Raji (cell line): ENCODE results near the gene HERPUD1.
A peak's percentile ranks its signal among the peaks of the same experiment; 100 is the strongest.

Source experiments
- POLR2A ChIP-seq: IDR thresholded peaks from 2 replicates; pipeline ENCODE4 v1.6.1; 2011; ENCODE audit warnings: low read depth, low read length, control low read depth; ENCODE audit not compliant: insufficient read depth

Gene HERPUD1

DNA sequence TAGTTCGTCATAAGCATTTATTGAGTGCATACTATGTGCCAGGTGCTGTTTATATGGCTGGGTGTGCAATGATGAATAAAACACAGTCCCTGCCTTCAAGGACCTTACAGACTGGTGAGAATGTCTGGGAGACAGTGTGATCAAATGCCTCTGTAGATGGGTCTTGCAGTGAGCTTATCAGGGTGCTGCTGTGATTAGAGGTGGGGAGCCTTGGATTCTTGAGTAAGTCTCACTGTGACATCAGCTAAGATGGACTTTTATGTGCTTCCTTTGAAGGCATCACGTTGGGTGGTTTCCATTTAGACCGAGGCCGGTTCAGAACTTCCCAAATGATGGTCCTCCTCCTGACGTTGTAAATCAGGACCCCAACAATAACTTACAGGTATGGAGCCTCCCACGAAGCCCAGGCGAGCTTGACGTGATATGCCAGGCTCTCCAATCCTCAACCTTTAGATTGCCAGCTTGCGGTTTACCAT, 10.0 kb downstream of the HERPUD1 start:
- TF ChIP-seq POLR2A, result no peak

DNA sequence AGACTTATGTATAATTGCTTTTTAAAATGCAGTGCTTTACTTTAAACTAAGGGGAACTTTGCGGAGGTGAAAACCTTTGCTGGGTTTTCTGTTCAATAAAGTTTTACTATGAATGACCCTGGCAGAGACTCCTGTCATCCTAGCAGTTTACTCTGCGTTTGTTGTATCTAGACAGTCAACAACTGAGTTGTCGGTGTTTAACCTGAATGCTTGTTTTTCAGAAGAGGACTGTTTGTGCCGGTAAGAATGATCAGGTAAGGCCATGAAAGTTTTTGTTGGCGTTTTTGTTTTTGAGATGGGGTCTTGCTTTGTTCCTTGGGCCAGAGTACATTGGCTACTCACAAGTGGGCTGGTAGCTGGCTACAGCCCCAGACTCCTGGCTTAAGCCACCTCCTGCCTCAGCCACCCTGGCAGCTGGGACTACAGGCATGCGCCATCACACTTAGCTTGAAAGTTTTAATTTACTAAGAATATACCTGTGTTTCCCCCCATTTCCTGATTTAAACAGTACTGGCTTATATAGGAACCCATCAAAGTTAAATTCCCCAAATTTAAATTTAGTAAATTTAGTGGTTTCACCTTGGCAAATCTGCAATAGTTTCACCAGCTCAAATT, 11.9 kb downstream of the HERPUD1 start:
- TF ChIP-seq POLR2A, result no peak

DNA sequence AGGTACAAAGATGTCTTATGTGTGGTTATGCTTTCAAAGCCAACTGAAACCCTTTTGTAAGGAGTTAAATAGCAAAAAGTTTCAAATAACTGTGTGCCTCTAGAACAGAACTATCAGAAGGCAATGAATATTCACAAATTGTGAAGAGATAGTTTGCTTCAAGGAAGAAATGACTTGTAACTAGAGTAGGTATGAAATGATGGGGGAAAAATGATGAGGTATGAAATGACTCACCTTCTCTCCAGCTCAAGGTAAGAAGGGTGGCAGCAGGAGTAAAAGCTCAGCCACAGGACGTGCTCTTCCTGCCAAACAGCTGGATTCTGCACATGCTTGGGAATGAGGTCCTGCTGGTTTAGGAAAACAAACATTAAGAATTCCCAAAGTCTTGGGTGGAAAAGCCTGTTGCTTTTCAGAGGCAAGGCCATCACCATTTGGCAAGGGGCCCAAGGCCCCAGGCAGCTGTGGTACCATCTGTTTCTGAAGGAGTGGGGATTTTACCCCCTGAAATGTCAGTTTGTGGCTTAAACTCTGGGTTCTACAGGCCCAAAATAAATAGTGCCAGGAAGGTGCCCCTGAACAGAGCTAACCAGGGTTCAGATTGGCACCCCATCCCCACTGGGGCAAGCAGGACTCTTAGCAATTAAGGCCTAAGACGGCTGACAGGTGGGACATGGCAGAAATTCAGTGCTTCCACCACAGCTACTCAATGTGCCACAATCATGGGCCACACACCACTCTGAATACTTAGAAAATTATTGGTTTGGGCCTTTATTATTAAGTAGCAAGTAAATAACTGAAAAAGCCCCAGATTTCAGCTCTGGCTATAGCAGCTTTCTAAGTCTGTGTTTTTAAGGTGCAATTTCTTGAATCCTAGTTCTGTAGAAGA, 13.3 kb downstream of the HERPUD1 start:
- TF ChIP-seq POLR2A, result no peak

DNA sequence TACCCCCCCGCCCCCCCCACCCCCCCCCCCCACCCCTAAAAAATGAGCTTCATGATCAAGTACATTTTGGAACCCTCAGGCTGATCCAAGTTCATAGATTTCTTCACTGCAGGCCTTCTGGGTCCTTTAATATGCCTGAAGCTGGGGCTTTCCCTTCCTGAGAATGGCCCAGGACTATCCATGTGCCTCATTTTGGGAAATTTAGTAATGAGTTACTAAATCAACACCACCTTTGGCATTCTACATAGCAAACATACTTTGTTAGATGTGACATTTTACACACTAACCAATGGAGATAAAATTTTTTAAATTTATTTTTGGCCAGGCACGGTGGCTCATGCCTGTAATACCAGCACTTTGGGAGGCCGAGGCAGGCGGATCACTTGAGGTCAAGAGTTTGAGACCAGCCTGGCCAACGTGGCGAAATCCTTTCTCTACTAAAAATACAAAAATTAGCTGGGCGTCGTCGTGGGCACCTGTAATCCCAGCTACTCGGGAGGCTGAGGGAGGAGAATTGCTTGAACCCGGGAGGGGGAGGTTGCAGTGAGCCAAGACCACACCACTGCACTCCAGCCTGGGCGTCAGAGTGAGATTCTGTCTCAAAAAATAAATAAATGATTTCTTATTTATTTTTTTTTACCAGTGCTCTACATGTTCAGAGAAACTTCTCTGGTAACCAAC, 14.0 kb downstream of the HERPUD1 start:
- no peak for TF ChIP-seq POLR2A

DNA sequence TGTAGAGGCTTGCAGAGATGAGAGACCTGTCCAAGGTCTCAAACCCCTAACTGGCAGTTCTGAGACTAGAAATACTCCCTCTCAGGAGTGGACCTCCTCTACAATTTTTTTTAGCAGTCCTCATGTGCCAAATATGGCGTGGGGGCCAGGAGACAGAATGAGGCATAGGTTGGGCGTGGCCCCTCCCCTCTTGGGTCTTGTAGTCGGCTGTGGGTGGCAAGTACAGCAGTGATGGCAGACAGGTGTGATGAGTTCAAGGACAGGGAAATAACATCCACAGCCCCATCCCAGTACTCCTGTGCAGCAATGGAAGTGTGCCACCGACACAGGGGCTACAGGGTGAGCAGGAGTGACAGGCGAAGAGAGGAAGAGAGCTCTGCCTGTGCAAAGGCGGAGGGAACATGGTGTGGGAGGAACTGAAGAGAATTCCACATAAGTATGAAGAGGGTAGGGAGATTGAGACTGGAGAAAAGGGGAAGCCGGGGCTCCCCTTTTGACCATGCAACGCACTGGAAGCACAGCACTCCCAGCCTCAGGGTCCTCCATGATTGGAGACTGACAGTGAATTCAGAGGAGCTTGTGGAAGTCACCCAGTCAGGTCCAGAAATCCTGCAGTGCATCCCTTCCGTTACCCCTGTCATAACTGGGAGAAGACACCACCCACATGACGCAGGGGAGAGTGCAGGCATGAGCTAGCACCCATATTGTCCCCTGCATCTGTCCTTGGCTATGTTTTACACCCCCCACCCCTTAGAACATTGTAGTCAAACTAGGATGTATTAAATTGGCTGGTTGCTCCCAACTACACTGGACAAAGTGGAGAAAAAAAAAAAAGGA, 15.0 kb downstream of the HERPUD1 start:
- TF ChIP-seq POLR2A, result peak; percentile 36

DNA sequence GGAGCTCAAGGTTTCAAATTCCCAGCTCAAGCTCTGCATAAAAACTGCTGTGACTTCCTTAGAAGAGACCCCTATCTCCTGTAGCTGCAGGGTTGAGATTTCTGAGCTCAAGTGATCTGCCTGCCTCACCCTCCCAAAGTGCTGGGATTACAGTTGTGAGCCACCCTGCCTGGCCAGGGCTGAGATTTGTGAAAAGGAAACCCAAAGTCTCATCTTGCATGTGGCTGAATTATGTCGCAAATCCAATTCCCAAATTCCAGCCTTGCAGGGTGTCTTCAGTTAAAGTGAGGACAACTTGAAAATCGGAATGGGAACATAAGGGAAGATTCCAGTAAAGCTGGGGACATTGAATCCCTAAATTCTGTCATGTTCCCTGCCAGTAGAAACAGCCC, 15.7 kb downstream of the HERPUD1 start:
- no peak for TF ChIP-seq POLR2A

DNA sequence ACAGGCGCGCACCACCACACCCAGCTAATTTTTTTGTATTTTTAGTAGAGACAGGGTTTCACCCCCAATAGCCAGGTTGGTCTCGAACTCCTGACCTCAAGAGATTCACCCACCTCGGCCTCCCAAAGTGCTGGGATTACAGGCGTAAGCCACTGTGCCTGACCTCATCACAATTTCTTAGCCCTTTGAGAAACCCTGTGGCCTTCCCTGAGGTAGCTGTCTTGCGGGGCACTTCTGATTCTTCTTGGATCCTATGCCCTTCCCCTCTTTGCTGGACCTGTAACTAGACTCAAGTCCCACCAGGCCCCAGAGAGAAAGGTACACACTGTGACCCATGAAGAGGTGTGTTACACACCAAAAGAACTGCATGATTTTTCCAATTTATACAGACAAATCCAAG, 16.3 kb downstream of the HERPUD1 start:
- no peak for TF ChIP-seq POLR2A

DNA sequence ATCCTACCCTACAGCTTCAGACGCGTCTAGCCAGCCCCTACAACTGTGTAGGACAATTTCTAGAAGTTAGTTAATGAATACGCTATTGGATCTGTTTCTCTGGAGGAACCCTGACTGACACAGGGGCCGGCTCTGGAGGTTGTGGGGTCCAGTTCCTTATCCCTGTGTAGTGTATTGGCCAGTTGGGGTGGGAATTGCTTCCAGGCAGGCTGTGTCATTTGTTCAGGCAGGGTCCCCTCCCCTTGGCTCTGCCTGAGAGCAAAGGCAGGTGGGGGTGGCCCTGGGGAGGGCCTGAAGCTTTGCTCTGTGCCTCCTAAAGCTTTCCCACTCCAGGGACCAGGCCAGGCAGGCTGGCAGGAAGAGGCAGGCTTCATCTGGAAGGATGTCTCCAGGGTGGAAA, 18.1 kb downstream of the HERPUD1 start:
- no peak for TF ChIP-seq POLR2A

DNA sequence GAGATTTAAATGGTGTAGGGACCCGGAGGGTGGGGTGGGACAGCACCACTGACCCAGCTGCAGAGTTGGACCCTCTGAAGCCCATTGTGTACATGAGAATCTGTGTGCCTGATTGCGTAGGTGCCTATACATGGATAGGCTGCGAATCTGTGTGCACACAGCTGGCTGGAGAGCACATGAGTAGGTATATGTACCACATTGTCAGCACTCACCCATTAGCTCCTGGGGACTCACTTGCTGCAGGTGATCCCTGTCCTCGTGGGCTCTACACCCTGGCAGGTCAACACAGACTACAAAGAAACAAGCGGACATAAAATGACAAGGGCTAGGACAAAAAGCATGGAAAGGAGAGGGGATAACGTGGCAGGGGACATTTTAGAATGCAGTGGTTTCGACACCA, 18.5 kb downstream of the HERPUD1 start:
- TF ChIP-seq POLR2A, result no peak

DNA sequence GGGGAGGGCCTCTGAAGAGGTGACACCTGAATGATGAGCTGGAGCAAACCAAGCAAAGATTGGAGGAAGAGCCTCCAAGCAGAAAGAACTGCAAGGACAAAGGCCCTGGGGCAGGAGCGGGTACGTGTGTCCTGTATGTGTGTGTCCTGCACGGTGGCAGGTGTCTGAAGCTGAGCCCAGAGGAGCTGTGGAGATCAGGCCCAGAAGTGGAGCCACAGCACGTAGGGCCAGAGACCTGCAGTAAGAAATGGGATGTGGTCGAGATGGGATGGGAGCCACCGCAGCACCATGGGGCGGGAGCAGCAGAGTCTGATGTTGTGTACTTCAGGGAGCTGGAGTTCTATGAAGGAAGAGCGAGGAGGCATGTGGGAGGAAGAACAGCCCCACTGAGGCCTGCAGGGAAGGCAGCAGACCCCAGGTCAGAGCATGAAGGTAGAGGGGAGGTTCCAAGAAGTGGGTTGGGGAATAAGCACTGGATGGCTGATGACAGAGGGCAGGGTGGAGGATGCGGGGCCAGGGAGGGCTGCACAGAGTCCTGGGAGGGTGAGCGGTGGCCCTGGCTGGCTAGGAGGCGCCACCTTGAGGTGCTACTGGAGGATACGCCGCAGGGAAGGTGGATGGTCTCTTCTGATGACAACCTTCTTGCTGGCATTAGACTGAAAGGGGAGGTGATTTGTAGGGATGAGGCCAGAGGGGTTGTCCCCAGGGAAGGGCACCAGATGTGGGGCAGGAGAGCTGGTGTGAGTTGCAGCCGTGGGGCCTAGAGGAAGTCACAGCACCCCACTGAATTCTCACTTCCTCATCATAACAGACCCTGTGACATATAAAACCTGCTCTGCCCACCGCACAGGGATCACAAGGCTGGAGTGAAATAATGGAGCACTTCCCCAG, 19.2 kb downstream of the HERPUD1 start:
- TF ChIP-seq POLR2A, result no peak

DNA sequence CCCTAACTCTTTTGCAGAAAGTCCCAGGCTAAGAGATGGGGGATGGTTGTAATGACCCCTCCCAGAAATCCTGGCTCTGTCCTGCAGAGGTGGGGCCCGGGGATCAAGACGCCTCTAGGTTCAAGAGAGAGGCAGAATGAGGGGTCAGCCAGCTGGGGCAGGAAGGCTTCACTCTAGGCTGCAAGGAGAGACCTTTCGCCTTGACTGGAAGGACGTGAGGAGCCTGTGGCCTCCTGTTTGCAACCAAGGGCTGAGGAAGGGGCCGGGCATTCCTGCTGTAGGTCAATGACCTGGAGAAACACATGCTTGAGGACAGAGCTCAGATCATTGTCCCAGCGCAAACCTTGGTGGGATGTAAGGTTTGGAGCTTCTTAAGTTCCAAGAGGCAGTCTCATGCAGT, 21.1 kb downstream of the HERPUD1 start:
- no peak for TF ChIP-seq POLR2A

DNA sequence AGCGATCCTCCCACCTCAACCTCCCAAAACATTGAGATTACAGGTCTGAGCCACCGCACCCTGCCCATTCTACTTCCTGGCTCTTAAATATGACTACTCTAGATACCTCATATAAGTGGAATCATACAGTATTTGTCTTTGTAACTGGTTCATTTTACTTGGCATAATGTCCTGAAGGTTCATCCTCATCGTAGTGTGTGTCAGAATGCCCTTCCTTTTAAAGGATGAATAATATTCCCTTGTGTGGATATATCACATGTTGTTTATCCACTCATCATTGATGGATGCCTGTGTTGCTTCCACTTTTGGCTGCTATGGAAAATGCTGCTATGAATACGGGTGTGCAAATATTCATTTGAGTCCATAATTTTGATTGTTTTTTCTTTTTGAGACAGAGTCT, 24.1 kb downstream of the HERPUD1 start:
- TF ChIP-seq POLR2A, result no peak

DNA sequence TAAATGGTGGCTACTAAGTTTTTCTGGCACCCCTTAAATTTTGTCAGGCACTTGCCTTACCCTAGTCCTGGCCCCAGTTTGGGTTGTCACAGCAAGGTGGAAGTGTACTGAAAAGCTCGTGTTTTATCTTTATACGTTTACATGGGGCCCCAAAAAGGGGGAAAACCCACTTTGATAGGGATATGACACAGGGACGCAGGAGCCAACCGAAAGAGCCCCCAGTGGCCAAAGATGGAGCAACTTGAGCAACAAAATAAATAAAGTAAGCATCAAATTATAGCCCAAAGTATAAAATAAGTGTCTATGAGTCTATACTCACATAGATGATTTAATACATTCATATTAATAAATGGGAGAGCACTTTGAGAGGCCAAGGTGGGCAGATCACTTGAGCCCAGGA, 24.8 kb downstream of the HERPUD1 start:
- no peak for TF ChIP-seq POLR2A

DNA sequence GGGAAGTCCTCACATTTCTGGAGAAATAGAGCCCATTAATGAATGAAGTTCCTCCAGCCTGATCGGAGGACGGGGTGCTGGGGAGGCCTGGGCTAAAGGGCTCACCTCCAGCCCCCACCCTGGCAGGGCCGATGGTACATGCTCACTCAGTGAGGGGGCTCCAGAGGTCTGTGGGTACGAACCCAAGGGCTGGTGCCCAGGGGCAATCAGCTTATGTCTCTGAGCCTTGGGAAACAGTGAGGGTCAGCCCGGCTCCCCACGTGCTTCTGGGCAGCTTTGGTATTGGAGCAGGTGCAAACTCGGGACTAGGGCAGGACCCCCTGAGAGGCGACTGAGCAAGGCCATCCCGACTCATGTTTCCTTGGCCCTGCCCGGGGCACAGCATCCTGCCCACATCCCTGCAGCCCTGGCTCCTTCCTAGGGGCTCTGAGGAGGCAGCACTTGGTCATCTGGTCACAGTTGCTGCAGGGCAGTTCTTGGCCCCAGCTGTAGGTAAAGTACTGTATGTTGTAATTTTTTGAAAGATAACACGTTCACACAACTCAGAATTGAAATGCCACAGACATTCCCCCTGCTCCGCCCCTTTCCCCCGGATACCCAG, 28.8 kb downstream of the HERPUD1 start:
- no peak for TF ChIP-seq POLR2A

DNA sequence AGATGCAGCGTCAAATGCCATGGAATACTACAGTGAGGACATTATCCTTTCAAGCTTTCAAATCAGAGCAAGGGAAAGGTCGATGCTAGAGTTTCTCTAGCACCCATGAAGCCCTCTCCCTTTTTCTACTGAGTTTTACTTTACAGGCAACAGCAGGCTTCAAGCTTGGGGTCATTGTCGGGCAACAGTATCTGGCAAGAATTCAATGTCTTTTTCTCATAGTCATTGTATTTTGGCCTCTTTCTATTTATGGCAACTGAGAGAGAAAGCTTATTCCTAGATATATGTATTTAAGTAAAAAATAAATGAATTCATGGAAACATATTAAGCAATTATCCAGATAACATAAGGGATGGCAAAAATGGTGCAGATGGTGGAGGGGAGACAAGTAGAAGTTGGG, 29.4 kb downstream of the HERPUD1 start:
- no peak for TF ChIP-seq POLR2A
